Right renal cortex interstitium (tissue), 3 donors: ENCODE results near the gene CCM2. TPM values are rescaled to one million over a fixed set of nuclear protein-coding genes. Genes with fewer than 3 reads are reported as not detected.
"Not testable (repeated sequence)": the region's sequence is repeated elsewhere in the genome, so short reads cannot be mapped to it uniquely, and the experiment has no call there.

ENCODE experiments used
- DNase-seq, 3 donors: peaks; one replicate each; pipeline ENCODE4 v3.0.0-alpha.2; 2013; ENCODE audit warnings: low read depth in 3 of 3, low spot score in 2 of 3
- polyA plus RNA-seq, 3 donors: library from polyadenylated mRNA; unstranded; fragments of 120-200 nt; gene quantifications; one replicate each; pipeline ENCODE4 v1.2.1, GENCODE V29; 2013; ENCODE audit not compliant: insufficient read length in 3 of 3

CCM2 gene
- polyA plus RNA-seq, 3 donors, result 23.3 to 28.4 (median 26.4) TPM

GRCh38 chr7:44979481-44980392 is 20.3 kb upstream of the CCM2 start:
- DNase-seq, result no peak

GRCh38 chr7:44980393-44981034 is 19.5 kb upstream of the CCM2 start:
- no peak for DNase-seq

- DNase-seq, result no peak
These were observed 18.8 kb upstream of the CCM2 start for GRCh38 chr7:44981035-44981706.

GRCh38 chr7:44982535-44982923 is 17.5 kb upstream of the CCM2 start:
- no peak for DNase-seq

GRCh38 chr7:44982970-44983369 is 17.0 kb upstream of the CCM2 start:
- DNase-seq, result no peak

- no peak for DNase-seq
These were observed 16.1 kb upstream of the CCM2 start for GRCh38 chr7:44983742-44984477.

- no peak for DNase-seq
These were observed 15.6 kb upstream of the CCM2 start for GRCh38 chr7:44984478-44984758.

GRCh38 chr7:44985033-44985695 is 14.8 kb upstream of the CCM2 start:
- DNase-seq, result no peak

GRCh38 chr7:44985900-44986217 is 14.1 kb upstream of the CCM2 start:
- no peak for DNase-seq

- peak; percentile 83 to 89 (median 86) for DNase-seq
These were observed 13.6 kb upstream of the CCM2 start for GRCh38 chr7:44986218-44987053.

- DNase-seq, result no peak
These were observed 12.5 kb upstream of the CCM2 start for GRCh38 chr7:44987457-44987856.

GRCh38 chr7:44987996-44988395 is 12.0 kb upstream of the CCM2 start:
- DNase-seq, result no peak

- DNase-seq, result no peak
These were observed 11.3 kb upstream of the CCM2 start for GRCh38 chr7:44988701-44989100.

- no peak for DNase-seq
These were observed 10.9 kb upstream of the CCM2 start for GRCh38 chr7:44989132-44989531.

GRCh38 chr7:44990109-44991023 is 9.6 kb upstream of the CCM2 start:
- DNase-seq, result no peak

- not testable (repeated sequence) for DNase-seq
These were observed 7.8 kb upstream of the CCM2 start for GRCh38 chr7:44992004-44992795.

GRCh38 chr7:44994877-44995554 is 5.0 kb upstream of the CCM2 start:
- DNase-seq, result no peak
